ENCODE measurements around the gene IFIT3. TPM values are rescaled to one million over a fixed set of nuclear protein-coding genes. Genes with fewer than 3 reads are reported as not detected.

Gene IFIT3
- total and polyA plus RNA-seq, 2 of the 8 experiments (the other 6 are each of a cell fraction or from before 2014, with no cell fraction given): 0.12 to 0.84 TPM

- TF ChIP-seq CHD7 (IDR thresholded peaks at IDR 0.05; ENCODE audit: insufficient replicate concordance, low read length): no peak
- no peak for TF ChIP-seq BRCA1 (IDR thresholded peaks at IDR 0.05; ENCODE audit: low read depth, low read length)
- TF ChIP-seq HDAC6 (IDR thresholded peaks at IDR 0.05; ENCODE audit: low read depth, low read length): no peak
- no peak for TF ChIP-seq CHD2 (IDR thresholded peaks at IDR 0.05; ENCODE audit: low read length)
- TF ChIP-seq CBX8 (IDR thresholded peaks at IDR 0.05; ENCODE audit: borderline replicate concordance, low read depth, low read length): no peak
- no peak for TF ChIP-seq POLR2A (IDR thresholded peaks at IDR 0.05; ENCODE audit: control extremely low read depth in 1 of 2, low read depth in 2 of 2, low read length in 2 of 2)
- TF ChIP-seq MAX (IDR thresholded peaks at IDR 0.05): no peak
- TF ChIP-seq EGR1 (IDR thresholded peaks at IDR 0.05; ENCODE audit: borderline replicate concordance, low read depth, low read length): no peak
- no peak for TF ChIP-seq ZNF274 (IDR thresholded peaks at IDR 0.05; ENCODE audit: borderline replicate concordance, extremely low read depth, low read length)
- TF ChIP-seq CHD1 (IDR thresholded peaks at IDR 0.05; ENCODE audit: low read depth, low read length): no peak
- no peak for TF ChIP-seq TBP (IDR thresholded peaks at IDR 0.05; ENCODE audit: low read depth, low read length)
Measured at GRCh38 chr10:89355394-89355931, 27.7 kb downstream of the IFIT3 start (continued).
